Articular chondrocyte of knee joint (primary cell): ENCODE results near the gene LURAP1L. TPM values are rescaled to one million over a fixed set of nuclear protein-coding genes. Genes with fewer than 3 reads are reported as not detected.

Experiments
- small RNA-seq: library from RNA; depleted of rRNA; stranded (forward); fragments of <200 nt; gene quantifications from one replicate; pipeline ENCODE3, GENCODE V24; 2012
- total RNA-seq: library from RNA; depleted of rRNA; stranded (reverse); fragments of >200 nt; gene quantifications from 2 replicates; pipeline ENCODE4 v1.2.3, GENCODE V29; 2012

Gene LURAP1L, protein sequence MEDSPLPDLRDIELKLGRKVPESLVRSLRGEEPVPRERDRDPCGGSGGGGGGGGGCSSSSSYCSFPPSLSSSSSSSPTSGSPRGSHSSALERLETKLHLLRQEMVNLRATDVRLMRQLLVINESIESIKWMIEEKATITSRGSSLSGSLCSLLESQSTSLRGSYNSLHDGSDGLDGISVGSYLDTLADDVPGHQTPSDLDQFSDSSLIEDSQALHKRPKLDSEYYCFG
- total RNA-seq: 6.9 and 11.7 TPM in 2 replicates

DNA sequence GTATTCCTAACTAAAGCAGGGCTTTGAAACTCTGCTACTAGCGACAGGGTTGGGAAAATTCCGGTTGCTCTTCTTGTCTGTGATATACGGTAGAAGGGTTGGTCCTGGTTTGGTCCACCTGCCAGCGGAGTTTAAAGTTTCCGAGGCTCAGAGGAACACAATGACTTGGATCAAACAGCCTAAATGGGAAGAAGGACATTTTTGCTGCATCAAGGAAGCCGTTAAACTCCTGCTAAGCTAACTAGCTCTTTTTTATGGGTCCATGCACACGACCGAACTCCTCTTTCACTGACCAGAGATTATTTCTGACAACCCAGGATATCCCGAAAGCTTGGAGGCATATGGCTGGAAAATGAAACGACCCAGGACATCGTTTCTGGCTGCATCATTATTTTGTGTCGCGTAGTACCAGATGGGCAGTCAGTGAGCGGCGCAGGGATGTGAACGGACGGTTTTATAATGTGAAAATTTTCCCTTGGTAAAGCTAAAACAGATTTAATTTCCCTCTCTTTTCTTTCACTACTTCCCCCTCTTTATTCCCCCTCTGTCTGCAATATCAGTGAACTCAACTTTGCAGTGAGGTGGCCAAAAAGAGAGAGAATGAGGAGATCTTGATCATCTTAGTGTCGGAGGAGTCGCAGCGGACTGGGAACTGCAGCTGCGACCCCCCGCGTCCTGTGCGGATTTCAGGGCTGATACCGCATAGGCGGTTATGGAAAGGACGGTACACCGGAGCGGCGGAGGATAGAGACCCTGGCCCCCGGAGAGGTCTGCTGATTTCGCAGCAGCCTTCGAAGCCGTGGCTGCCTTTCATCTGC is at the start of gene LURAP1L:
Gene LURAP1L (plus strand): TSS at position 160 of the 818 bp plus-strand sequence. CDS start 696 bp downstream, outside the sequence.

Small RNAs within 50 kb of the gene (small RNA-seq; reads per million reads assigned to genes)
- not detected for gene RN7SL849P

Other genes with a start within 250 kb of the LURAP1L start
- gene TYRP1, start 81.6 kb upstream of the LURAP1L start, total RNA-seq: 0.11 TPM in 1 of 2 replicates, not detected in the other